ENCODE results near the gene CPA4.

The CPA4 gene

DNA sequence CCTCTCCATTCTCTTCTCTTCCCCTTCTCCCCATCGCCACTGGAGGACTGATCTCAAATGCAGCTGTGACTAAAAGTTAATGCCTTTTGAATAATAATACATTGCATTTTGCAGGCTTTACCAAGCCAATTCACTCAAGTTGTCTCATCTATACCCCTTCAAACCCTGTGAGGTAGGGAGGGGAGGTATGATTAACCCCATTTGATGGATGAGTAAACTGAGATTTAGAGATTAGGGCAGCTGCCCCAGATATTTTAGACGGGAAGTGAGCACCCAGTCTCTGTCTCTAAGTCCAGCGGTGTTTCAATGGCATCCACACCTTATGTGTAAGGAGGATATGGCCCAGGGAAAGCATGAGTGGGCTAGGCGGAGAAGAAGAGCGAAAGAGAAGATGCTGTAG, 52.8 kb downstream of the CPA4 start:
- DNase-seq (ENCODE audit: low spot score), result no peak

DNA sequence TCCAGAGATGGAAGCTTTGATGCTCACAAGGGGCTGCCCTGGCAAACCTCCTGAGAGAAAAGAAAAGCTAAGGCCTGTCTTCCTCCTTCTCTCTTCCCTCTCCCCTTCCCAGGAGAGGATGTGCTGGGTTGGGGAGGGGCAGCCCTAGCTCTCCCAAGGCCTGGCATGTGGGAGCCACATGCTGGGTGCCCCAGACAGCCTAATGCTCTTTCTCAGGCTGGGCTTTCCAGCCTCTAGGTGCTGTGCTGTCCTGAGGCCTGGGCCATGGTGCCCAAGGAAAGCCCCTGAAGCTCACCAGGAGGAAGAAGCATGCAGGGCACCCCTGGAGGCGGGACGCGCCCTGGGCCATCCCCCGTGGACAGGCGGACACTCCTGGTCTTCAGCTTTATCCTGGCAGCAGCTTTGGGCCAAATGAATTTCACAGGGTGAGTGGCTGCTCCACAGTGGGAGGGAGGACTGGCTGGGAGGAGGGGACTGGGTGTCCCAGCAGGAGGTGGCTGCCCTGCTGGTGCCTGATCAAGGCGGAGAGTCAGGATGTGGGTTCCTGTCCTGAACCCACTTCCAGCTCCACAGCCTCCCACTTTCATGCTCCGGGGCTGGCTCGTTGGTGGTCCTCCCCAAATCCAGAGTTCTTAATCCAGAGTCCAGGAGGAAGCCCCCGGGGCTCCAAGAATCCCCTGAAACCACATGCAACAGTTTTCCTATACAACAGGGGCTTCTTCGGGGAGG, 53.4 kb downstream of the CPA4 start:
- DNase-seq (ENCODE audit: low spot score), result no peak

DNA sequence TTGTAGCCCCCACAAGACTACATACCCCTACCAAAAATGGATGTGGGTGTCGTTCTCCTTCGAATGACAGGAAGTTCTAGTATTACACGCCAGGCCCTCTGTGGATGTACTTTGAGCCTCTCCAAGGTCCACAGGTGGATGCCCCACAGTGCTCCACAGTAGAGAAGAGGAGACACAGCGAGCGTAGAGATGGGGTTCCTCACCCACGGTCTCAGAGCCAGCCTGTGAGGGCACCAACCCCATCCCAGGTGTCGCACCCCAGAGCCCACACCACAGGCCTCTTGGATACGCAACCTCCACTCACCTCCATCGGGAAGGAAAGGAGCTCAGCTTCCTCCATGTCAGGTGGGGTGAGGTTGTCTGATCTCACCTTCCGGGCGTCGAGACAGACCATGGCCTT, 54.0 kb downstream of the CPA4 start:
- no peak for DNase-seq (ENCODE audit: low spot score)

DNA sequence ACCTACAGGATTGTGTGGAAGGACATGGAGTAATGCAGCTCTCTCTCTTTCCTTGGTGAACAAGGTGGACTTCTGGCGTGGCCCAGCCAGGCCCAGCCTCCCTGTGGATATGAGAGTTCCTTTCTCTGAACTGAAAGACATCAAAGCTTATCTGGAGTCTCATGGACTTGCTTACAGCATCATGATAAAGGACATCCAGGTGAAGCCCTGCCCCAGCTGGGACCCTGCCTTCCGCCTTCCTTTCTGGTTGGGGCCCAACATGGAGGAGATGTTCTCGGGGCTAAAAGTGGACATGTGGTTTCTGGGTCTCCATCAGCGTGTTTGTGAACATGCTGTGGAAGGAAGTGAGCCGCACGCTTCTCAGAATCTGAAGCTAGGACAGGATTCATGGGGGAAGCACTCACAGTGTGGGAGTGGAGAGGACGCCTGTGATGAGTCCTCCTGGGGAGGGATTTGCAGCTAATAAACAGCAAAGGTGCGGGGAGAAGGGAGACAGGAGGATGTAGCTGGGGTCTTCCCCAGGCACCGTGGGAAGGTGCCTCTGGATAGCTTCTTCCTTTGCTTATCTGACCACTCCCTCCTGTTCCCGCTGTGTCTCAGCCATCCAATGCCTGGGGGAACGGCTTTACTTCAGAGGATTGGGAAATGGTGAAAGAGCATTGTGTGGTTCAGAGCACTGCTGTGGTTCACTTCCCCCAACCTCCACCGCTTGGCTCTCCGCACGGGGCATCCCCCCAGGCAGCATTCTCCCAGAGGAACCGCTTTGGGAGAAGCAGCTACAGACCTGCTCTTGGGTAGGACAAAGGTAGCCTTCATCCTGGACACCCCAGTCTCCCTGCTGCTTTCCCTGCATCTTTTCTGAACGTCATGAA, 57.2 kb downstream of the CPA4 start:
- peak; percentile 61 for DNase-seq (ENCODE audit: low spot score)

DNA sequence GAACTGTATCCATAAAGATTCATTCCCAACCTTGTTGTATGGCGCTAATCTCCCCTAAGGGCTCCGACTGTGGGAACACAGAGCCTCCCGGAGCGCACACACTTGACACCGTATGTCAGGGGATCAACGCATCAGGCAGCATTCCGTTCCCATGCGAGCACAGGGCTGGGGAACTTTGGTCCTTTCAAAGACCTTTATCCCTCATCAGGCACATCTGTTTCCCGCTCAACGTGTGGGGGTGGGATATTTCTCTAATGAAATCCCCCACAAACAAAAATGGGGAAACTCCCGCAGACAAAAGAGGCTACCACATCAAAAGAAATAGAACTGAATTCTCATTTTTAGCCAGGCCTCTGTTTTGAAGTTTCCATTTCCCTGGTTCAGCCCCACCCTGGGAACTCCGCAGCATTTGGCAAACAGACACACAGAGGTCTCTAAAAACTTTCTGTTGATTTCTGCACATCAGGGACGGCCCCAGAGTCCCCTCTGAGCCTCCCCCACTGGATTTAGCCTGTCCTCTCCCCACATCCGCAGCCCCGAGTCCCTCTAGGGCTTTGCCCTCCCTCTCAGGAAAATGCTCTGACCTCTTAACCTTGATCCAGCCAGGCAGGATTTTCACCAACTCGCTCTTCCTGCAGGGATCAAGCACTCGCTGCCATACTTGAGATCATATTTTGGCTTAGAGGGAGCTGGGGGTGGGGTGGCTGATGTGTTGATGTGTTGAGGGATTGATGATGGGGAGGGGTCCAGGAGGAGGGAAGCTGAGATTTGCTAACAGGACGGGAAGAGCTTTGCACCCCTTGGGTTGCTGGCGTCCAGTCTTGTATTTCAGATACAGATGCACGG, 58.2 kb downstream of the CPA4 start:
- peak; percentile 82 for DNase-seq (ENCODE audit: low spot score)

DNA sequence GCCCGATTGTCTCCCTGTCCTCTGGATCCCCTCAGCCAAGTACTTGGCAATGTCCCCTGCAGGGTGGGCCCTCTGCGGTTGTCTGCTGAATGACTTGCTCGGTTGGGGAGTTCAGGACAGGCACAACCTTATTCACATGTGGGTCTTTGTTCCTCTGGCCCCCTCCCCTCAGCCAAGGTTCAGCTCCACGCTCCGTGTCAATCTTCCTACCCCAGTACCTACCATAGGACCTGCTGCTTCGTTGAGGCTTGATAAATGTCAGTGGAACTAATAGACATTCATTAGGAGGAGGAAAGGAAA, 58.8 kb downstream of the CPA4 start:
- DNase-seq (ENCODE audit: low spot score), result no peak

DNA sequence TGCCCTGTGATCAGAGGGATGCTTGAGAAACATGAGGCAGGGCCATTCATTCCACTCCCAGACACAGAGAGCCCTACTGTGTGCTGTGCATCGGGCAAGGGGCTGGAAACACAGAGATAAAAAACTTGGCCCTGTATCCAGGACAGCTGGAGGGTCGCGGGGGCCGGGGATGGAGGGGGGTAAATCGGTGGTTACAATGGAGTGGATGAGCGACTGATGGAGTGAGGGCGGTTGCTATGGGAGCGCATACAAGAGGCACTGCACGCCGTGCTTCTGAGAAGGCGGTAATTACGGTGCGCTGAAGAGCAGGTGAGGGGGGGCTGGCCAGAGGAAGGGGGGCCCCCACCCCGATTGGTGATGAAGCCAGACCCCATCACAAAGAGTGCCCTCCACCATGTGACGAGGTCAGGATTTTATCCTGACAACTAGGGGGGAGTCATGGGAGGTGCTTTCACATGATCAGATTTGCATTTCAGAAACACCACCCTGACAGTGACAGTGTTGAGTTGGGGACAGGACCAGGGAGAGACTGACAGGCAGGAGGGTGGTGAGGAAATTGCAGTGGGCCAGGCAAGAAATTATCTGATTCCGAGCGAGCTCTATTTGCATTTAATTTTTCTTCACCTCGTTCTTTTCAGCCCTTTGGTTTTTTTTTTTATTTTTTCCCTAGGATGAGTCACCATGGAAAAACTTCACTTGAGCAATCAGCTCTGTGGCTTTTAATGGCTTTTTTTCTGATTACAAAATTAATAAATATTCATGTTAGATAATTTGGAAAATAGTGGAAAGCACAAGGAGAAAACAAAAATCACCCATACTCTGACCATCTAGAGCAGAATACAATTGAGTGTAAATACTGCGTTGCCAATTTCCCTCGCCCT, 59.5 kb downstream of the CPA4 start:
- DNase-seq (ENCODE audit: low spot score), result peak; percentile 41

DNA sequence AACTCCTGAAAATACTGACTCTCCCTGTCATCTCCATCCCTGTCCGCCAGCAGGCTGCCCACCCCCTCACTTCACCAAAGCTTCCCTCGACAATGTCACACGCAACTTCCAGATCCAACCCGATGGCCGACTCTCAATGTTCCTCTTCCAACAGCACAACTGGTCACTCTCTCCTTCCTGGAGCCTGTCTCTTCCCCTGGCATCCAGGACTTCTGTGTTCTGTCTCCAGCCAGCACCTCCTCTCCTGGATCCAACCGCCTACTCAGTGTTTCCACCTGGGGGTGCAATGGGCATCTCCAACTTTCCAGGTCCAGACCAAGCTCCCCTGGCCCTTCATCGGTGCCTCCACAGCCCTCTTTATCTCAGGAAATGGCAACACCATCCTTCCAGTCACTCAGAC, 60.2 kb downstream of the CPA4 start:
- no peak for DNase-seq (ENCODE audit: low spot score)

DNA sequence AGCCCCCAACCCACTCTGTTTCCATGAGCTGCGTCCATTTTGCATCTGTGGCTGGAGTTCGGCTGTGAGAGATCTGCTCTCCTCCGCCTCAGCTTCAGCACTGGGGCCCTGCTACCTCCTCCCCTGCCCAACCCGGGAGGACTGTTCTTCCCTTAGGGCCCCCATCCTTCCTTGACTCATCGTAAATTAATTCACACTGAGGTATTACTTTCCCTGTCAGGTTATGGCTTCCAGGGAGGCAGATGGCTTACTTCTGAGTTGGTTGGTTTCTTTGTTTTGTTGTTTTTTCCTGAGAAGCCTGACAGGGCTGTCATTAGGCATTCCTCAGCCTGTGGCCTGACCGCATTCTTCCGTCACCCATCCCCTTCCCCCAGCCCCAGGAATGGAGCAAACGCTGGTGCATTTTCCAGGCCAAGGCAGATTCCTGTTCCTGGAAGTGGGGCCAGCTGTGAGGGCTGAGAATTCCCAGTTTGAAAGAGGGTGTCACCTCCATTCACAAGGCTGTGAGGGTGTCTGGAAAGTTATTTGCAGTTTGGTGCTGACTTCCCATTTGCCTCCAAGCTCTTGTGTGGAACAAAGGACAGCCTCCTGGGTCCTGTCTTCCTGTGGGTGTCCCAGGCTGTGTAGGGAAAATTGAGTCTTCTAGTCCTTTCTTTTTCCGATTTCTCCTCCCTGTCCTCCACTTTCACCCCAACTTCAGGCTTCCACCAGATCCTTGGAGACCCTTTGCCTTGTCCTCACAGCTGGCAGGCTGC, 63.3 kb downstream of the CPA4 start:
- peak; percentile 95 for DNase-seq (ENCODE audit: low spot score)

DNA sequence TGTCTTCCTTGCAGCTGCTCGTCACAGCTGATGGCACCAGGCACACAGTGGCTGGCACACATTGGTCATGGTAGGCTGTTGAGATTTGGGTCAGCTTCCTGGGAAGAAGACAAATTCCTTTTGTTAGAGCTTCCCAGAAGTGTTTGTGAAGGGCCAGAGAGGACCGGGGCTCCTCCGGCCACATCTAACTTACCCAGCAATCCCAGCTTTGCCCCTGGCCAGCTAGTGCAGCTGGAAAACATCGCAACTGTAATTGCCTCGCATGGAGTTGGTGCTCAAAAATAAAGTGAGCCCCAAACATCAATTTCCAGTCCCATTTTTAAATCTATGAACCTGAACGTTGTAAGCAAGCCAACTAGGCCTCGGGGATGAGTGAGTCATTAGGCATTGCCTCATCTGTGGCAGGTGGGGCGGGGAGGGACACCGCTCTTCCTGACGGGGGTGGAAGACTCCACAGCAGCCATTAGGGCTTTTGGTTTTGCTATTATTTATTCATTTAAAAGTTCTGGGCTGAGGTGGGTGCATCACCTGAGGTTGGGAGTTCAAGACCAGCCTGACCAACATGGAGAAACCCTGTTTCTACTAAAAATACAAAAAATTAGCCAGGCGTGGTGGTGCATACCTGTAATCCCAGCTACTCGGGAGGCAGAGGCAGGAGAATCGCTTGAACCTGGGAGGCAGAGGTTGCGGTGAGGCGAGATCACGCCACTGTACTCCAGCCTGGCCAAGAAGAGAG, 64.1 kb downstream of the CPA4 start:
- DNase-seq (ENCODE audit: low spot score), result peak; percentile 92

DNA sequence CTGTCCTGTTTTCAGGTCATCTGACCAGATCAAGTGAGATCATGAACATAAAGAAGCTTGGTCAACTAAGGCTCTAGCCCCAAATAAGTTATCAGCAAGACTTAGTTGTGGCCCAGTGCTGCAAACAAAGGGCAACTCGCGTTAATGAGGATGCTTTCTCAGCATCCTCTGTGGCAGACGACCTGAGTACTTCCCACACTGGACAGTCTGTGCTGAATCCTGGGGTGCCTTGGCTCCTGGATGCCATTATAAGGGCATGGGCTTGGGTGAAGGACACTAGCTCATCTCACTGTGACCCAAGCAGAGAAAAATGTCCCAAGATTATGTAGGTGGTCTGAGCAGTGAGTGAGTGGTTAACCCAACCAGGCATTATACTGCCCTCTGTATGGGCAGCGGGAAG, 65.5 kb downstream of the CPA4 start:
- no peak for DNase-seq (ENCODE audit: low spot score)

DNA sequence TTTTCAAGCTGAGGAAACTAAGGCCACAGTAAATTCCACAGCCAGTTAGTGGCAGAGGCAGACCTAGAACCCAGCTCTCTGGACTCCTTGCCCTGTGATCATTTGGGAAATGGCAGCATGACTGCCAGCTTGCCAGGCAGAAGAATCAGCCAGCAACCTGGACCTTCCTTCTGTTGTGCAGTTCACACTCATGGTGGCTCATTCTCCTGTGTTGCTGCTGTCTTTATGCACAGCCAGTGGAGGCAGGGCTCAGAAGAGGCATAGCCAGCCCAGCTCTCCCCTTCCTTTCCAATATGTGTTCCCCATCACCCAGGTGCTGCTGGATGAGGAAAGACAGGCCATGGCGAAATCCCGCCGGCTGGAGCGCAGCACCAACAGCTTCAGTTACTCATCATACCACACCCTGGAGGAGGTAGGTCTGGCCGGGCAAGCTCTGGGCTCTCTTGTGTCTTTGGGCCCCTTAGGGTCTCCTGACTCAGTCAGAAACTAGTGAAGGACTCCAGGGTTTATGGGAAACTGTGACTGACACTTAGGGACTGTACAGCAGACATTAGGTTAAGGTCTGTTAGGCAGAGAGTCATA, 66.4 kb downstream of the CPA4 start:
- no peak for DNase-seq (ENCODE audit: low spot score)

DNA sequence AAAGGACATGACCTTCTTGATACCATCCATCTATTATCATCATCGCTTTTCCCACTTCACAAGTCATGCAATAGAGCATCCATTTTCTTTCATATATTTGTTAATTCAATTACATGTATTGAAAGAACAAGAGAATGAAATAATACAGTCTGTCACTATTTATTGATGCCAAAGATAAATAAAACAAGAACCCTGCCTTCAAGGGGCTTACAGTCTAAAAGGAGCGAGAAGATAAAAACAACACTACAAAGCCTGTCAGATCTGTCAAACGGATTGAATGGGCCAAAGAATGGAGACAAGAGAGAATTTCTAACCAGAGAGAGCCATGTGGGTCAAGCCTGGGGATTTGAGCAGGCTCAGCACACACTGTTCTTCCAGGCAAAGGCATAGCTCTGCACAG, 67.6 kb downstream of the CPA4 start:
- DNase-seq (ENCODE audit: low spot score), result no peak

DNA sequence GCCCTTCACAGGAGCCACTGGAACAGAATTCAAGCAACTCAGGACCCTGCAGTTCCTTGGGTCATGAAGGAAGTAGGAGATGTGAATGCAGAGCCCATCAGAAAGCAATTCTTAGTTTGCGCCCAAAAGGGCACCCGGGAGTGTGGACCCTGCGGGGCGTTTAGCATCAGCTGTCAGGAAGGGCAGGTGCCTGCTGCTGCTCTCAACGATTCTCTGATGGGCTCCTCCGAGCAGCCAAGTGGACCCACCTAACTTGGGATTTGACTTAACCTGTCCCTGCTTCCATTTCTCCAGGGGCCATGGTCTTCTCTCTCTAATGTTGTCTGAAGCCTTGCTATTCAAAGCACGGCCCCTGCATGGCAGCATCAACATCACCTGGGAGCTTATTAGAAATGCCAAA, 68.7 kb downstream of the CPA4 start:
- DNase-seq (ENCODE audit: low spot score), result no peak

DNA sequence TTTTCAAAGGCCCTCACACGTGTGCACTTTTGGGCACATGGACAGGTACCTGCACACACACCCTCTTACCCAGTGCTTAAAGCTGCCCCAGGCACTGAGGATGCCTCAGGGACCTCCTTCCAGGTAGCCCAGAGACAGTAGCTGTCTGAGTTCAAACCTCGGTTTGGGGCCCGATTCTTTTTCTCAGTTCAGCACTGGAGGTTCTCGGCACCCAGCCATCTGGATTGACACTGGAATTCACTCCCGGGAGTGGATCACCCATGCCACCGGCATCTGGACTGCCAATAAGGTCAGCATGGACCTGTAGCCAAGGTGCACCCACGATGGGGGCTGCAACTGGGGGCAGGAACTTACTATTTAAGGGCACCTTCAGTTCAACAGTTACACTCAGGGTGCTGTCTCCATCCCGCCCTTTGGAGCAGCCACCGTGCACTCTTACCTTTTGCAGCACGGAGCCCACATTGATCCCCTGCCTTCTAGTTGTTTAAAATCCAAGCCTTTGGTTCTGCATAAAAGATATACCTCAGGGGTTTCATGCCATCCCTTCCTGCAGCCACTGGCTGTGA, 69.4 kb downstream of the CPA4 start:
- no peak for DNase-seq (ENCODE audit: low spot score)

DNA sequence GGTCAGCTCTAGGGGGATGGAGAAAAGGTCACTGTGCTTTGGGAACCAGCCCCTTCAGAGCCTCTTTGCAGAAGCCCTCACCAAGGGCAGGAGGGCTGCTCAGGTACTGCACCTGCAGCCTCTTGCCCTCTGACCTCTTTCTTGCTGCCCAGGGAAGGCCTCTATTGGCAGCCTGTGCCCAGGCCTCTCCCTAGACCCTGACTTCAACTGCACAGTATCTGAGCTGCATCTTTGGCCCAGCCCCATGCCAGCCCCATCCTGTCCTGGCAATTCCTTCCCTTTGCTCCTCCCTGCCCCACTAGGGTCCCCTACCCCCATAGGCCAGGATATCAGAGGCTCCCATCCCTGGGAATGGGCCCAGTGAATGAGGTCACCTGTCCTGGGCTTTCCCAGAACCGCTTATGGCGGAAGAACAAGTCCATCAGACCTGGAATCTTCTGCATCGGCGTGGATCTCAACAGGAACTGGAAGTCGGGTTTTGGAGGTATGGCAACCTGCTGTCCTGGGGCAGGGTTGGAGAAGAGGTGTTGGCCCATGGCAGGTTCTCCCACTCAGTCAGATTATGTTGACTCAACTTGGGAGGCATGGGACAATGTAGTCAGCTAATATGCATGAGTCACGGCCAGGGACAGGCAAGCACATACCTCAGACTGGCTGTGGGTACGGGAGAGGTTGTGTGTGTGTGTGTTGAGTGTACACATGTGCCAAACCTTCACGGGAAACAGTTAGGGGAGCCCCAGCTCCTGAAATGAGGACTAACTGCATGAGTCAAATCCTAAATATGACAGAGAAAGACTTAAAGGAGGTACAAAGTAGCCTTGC, 70.3 kb downstream of the CPA4 start:
- peak; percentile 90 for DNase-seq (ENCODE audit: low spot score)

DNA sequence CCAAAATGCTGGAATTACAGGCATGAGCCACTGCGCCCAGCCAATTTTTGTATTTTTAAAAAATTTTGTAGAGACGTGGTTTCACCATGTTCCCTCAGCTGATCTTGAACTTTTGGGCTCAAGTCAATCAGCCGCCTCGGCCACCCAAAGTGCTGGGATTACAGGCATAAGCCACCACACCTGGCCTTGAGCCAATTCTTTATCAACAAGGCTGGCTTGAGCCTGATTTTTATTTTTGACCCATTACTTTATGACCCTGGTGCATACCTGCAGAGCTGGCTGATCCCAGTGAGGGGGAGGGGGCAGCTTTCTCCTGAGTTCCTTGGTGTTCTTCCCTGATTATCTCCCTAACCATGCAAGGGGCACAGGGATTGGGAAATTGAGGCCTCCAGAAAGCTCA, 71.5 kb downstream of the CPA4 start:
- no peak for DNase-seq (ENCODE audit: low spot score)

DNA sequence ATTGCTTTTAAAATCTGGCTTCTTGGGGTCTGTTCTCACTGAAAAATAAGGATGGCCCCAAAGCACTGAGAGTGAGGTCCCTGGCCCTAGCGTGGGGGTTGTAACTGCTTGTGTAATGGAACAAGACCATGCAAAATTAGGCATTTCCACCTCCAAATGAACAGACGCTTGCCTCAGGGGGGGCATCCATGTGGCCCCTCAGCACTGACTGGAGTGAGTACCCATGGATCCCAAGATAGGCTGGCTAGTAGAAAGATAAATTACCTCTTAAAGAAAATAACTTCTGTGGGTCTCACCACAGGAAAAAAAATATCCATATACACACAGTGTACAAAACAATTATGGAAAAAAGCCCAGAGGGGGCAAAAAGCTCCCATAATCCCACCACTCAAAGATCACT, 72.1 kb downstream of the CPA4 start:
- DNase-seq (ENCODE audit: low spot score), result no peak

All from SW480 (cell line).